GM21717 (cell line): Measurements from ENCODE around the gene PDGFB.

Experiments used
- ATAC-seq: cut with Tn5 transposase; IDR thresholded peaks from one replicate; pipeline ENCODE4 v1.9.1; 2021; ENCODE audit warnings: mild to moderate bottlenecking, moderate library complexity; ENCODE audit not compliant: unreplicated experiment

PDGFB gene

GRCh38 chr22:39254789-39255298, 10.1 kb upstream of the PDGFB start:
- ATAC-seq = no peak

- ATAC-seq = no peak
Observed at GRCh38 chr22:39254122-39254521, 9.3 kb upstream of the PDGFB start.

GRCh38 chr22:39253435-39254070, 8.8 kb upstream of the PDGFB start:
- ATAC-seq = no peak

- ATAC-seq = no peak
Observed at GRCh38 chr22:39252461-39253434, 8.0 kb upstream of the PDGFB start.

- no peak for ATAC-seq
Observed at GRCh38 chr22:39251762-39252460, 7.1 kb upstream of the PDGFB start.

- no peak for ATAC-seq
Observed at GRCh38 chr22:39250838-39251237, 6.1 kb upstream of the PDGFB start.

- no peak for ATAC-seq
Observed at GRCh38 chr22:39250131-39250530, 5.3 kb upstream of the PDGFB start.

- ATAC-seq = no peak
Observed at GRCh38 chr22:39249086-39249704, 4.4 kb upstream of the PDGFB start.

- no peak for ATAC-seq
Observed at GRCh38 chr22:39248254-39248653, 3.5 kb upstream of the PDGFB start.

GRCh38 chr22:39247361-39247760, 2.6 kb upstream of the PDGFB start:
- no peak for ATAC-seq

GRCh38 chr22:39246690-39247332, 2.0 kb upstream of the PDGFB start:
- ATAC-seq = no peak

GRCh38 chr22:39246217-39246616, 1.4 kb upstream of the PDGFB start:
- ATAC-seq = no peak

GRCh38 chr22:39245130-39246039, 603 bp upstream of the PDGFB start:
- no peak for ATAC-seq

GRCh38 chr22:39244136-39244495, 666 bp downstream of the PDGFB start:
- no peak for ATAC-seq

GRCh38 chr22:39243439-39244135, 1.2 kb downstream of the PDGFB start:
- no peak for ATAC-seq

- no peak for ATAC-seq
Observed at GRCh38 chr22:39242595-39243438, 2.0 kb downstream of the PDGFB start.

- no peak for ATAC-seq
Observed at GRCh38 chr22:39241794-39242594, 2.8 kb downstream of the PDGFB start.
